GM18507 (cell line): ENCODE results near the gene SP6.
A peak's percentile ranks its signal among the peaks of the same experiment; 100 is the strongest.

Source experiments
- DNase-seq: peaks from one replicate; pipeline ENCODE4 v3.0.0; 2011; ENCODE audit warnings: low read depth; ENCODE audit not compliant: insufficient read length; ENCODE audit errors: extremely low spot score
- FAIRE-seq: peaks from 2 replicates; lab custom pipeline; 2011; peaks lifted over from hg19 to GRCh38; lab: Jason Lieb, UNC

Gene SP6

GRCh38 chr17:47860386-47860785 is 9.4 kb upstream of the SP6 start:
- DNase-seq (no peak), FAIRE-seq (no peak)

DNA sequence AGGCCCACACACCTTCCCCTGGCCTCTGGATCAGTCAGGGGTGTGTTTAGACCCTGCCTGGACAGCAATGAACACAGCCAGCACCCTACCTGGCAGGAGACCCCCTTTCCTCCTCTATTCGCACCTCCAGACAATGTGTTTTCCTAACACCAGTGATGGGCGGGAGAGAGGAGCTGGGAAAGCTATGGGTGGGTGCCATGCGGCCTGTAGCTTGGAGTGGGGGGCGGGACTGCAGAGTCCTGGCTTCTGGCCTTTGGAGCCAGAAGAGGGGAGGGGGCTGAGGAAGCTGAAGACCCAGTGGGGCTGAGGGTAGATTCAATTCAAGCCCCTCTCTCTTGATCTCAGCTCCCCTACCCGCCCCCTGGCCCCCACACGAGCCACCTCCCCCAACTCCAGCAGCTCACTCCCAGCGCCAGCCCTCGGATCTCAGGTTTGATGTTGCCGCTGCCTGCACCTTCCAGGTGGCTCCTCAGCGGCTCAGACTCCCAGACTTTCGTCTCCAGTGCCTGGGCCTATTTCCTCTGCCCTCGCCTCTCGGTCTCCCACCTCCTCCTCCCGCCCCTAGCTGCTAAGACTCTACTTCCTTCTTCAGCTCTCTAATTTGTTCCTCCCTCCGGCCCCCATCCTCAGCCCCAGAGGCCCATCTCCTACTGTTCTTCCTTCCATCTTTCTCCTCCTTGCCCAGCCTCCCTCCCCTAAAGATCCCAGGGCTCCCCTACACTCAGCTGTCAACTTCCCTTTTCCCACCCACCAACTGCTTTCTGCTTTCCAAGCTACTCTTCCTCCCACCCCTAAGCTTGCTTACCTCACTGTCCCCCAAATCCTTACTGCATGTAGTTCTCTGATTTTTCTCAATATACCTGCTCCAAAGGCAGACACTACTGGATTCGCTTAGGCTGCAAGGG is 6.8 kb upstream of the SP6 start:
- no peak for DNase-seq
- no peak for FAIRE-seq

DNA sequence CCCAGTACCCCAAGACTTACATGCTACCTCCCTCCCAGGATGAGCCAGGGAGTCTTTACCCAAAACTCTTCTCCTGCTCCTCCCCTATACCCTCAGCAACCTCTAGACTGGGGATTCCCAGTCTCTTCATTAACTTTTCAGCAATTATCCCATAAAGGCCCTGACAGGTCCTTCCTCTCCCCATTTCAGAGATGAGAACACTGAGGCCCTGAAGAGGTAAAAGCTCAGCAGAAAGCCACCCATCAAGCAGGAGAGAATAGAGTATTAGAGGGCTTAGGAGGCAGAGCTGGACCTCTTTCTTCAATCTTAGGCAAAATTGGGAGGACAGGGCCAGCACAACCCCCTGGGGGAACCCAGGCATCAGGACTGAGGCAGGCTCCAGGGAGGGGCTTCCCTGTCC is 5.9 kb upstream of the SP6 start:
- DNase-seq (no peak), FAIRE-seq (no peak)

GRCh38 chr17:47855737-47856136 is 4.8 kb upstream of the SP6 start:
- DNase-seq (no peak), FAIRE-seq (no peak)

DNA sequence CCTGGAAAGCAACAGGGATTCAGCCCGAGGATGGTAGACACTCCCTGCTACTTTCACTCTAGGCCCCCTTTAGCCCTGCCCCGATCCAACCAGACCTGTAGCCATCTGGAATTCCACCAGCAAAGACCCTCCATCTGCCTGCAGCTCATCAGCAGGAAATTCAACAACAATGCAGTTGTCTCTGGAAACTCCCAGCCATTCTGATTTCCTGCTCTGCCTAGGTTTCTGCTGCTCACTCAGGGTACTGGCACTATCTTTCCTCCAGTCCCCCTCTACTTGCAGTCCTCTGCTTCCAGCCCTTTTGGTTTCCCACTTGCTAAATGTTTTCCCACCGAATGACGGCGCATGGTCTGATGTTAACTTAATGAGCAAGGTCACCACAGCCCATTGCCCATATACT is 2.7 kb upstream of the SP6 start:
- DNase-seq (no peak), FAIRE-seq (no peak)

DNA sequence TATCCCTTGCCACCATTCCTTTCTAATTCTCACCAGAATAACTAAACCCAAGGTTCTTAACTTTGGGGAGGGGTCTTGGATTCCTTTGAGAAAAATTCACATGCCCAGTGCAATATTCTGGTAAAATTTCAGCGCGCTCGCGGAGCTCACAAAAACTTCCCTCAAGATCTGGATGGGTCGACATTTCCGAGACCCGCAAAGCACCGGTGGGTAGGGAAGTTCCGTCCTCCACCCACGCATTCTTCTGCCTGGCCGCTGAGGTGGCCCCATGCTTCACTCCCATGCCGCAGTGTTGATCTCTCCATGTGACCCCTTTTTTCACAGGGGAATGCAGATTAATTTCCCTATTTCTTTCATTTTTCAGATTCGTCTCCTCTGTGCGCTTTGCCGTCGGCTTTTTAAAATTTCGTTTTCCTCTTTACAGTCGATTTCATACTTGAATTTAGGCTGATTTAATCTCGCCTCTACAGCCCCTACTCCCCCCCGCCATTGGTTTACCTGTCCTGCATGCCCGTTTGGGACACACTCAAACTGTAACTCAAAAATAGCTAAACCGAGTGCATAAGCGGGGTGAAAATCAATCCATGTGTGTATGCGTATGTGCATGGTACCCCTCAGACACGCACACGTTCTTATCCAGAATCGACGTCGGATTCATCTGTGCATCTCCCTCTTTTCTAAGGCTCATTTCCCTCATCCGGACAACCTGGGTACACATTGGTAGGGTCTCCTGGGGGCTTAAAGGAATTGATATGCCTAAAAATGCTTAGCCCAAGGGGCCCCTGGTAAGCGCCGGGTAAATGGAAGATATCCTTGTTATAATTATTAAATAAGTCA is 1.4 kb upstream of the SP6 start:
- DNase-seq: no peak

DNA sequence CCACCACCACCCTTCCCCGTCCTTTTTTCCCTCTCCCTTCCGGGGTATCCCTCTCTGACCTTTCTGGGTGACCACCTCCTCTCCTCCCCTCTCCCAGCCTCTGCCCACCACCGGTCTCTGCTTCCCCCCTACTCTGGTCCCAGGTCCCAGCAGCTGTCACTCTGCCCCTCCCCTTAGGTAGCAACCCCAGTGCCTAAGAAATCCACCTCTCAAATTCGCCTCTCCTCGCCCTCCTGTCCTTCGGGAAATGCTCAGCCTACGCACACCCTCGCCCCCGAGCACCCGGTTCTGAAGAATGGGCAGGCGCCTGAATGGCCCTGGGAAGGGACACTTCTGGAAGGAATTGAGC is 775 bp upstream of the SP6 start:
- FAIRE-seq: no peak
- DNase-seq: no peak

More for the DNA sequence above, 1.4 kb upstream of the SP6 start:
- FAIRE-seq: no peak

GRCh38 chr17:47850373-47850691 is 631 bp downstream of the SP6 start:
- DNase-seq (no peak), FAIRE-seq (no peak)

- FAIRE-seq (no peak), DNase-seq (no peak)
Measured at GRCh38 chr17:47848198-47848513, 2.8 kb downstream of the SP6 start.

DNA sequence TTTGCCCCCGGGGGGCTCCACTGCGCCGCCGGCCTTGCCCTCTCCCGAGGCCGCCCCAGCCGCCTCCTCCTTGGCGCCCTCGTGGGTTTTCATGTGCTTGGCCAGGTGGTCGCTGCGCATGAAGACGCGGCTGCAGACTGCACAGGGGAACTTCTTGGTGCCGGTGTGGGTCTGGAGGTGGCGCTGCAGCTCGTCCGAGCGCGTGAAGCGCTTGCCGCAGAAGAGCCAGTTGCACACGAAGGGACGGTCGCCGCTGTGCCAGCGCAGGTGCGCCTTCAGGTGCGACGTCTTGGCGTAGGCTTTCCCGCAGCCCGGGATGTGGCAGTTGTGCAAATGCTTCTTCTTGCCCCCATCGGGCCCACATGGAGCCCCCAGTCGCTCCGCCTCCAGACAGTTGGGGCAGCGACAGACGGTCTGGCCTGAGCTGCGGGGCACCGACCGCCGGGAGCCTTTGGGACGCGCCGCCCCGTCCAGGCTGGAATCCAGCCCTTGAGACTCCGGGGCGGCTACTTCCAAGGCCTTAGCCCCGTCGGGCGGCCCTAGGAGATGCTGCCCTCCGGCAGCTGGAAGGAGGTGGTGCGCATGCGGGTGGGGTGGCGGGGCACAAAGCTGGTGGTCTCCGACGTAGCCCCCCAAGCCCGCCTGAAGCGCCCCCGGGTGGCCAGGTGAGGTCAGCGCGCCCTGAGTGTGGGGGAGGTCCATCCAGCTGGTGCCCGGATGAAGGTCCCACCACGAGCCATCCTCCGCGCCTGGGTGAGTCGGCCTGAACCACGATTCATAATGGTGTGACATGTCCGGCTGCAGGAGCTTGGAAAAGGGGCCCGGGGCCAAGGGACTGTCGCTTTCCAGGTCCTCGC is 3.4 kb downstream of the SP6 start:
- no peak for DNase-seq
- FAIRE-seq: no peak

GRCh38 chr17:47846716-47847340 is 4.1 kb downstream of the SP6 start:
- FAIRE-seq: no peak

DNA sequence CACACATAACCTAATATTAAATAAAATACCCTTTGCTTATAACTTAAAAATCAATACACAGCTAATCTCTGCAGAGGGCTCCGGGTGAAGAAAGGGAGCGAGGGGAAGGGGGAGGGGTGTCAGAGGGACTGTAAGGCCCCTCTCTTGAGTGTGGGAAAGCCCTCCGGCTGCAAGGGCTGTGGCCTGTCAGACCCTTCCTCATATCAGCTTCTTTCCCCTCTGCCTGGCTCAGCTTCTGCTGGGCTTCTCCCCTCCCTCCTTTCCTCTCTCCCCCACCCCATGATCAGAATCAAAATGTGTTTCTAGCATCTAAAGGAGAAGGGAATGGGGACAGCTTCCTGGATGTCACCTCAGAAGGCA is 5.3 kb downstream of the SP6 start:
- DNase-seq (no peak), FAIRE-seq (no peak)

More at GRCh38 chr17:47846716-47847340, 4.1 kb downstream of the SP6 start:
- no peak for DNase-seq

GRCh38 chr17:47844814-47845715 is 5.9 kb downstream of the SP6 start:
- DNase-seq (no peak), FAIRE-seq (no peak)

DNA sequence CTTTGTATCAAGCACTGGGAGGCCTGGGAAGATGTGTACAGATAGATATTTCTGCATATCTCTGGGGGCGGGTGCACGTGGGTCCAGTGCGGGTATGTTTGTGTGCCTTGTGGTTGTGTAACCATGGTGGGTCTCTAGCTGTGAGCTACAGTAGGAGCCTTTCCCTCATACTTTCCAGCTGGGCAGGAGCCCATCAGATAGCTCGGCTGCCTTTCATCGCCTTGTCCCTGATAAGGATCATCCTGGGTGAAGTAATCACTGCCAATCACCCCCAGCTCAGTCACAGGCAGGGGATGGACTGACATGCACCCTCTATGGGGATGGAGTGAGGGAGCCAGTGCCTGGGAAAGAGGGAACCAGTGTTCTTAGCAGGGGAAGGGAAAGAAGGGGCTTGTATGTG is 6.7 kb downstream of the SP6 start:
- no peak for DNase-seq
- no peak for FAIRE-seq

DNA sequence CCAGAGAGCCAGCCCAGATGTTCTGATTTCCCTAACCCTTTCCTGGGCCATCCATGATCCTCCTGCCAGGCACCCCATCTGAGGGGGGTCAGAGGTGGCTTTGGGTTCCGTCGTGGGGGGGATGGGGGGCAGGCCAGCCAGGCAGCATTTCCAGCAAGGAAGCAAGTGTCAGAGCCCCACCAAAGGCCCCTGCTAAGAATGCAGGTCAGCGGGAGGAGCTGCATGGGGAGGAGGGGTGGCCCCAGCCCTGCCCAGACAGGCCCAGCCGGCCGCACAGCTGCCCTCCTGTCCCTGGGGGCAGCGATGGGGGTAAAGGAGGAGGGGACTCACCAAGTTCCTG is 7.6 kb downstream of the SP6 start:
- FAIRE-seq: no peak

DNA sequence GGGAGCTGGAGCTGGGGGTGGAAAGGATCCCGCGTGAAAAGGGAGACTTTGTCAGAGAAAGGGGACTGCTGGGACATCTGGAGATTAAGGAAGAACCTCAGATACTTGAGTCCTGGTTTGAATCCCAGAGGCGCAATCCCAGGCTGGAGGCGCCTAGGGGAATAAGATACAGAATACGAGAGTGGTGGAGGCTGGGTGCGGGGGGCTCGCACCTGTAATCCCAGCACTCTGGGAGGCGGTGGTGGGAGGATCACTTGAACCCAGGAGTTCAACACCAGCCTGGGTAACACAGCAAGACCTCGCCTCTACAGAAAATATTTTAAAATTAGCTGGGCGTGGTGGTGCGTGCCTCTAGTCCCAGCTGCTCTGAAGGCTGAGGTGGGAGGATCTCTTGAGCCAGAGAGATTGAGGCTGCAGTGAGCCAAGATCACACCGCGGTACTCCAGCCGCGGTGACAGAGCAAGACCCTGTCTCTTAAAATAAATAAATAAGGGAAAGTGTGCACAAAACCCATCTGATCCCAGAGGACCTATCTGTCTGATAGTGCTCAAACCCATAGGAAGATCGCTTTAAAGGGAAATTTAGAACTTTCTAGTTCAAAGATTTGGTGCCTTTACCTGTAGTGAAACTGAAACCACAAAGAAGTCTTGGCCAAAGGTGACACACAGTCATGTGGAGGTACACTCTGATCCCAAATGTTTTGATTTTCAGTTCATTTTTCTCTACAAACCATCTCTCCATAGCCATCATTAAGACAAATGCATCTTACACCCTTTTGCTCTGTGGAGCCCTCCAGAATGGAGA is 9.3 kb downstream of the SP6 start:
- FAIRE-seq: peak; percentile 55

More for the DNA sequence above, 7.6 kb downstream of the SP6 start:
- DNase-seq: no peak

GRCh38 chr17:47840742-47841487 is 10.0 kb downstream of the SP6 start, which contains the start of gene SCRN2:
Gene SCRN2, minus strand, starts transcription at chr17:47841273. Its CDS starts 430 bp downstream, at chr17:47840843.
- DNase-seq (peak; percentile 89), FAIRE-seq (peak; percentile 94)

More for the DNA sequence above, 9.3 kb downstream of the SP6 start:
- DNase-seq: no peak
